Vagina (tissue), 2 donors: ENCODE measurements around the gene TBX10.

Source experiments
- CTCF ChIP-seq, 3 experiments: fragments of 450-650 bp in 2 of 3; fragments of 200-600 bp in 1 of 3; sonication (generic) in 1 of 3; IDR thresholded peaks; one replicate each; pipeline ENCODE4 v1.5.1; 2017 to 2019; ENCODE audit warnings: antibody characterized with exemption in 3 of 3, mild to moderate bottlenecking in 2 of 3, moderate library complexity in 2 of 3
- POLR2A ChIP-seq, 2 donors: fragments of 450-650 bp; IDR thresholded peaks; one replicate each; pipeline ENCODE4 v1.6.1; 2017; ENCODE audit warnings: antibody characterized with exemption in 2 of 2, mild to moderate bottlenecking in 2 of 2, moderate library complexity in 2 of 2

GRCh38 chr11:67645521-67646461, 6.2 kb upstream of the TBX10 start:
- no peak for TF ChIP-seq CTCF (IDR thresholded peaks at IDR 0.05)
- no peak for TF ChIP-seq POLR2A (IDR thresholded peaks at IDR 0.05)
